GM18498 (cell line): Measurements from ENCODE around the gene MALAT1.
A peak's percentile ranks its signal among the peaks of the same experiment; 100 is the strongest.
"Not testable (repeated sequence)": the region's sequence is repeated elsewhere in the genome, so short reads cannot be mapped to it uniquely, and the experiment has no call there.

Experiments used
- ATAC-seq: cut with Tn5 transposase; IDR thresholded peaks from one replicate; pipeline ENCODE4 v1.9.1; 2021; ENCODE audit warnings: mild to moderate bottlenecking, moderate library complexity; ENCODE audit not compliant: unreplicated experiment

MALAT1 gene

GRCh38 chr11:65498977-65499712 lies at the start of gene MALAT1:
Gene MALAT1 (plus strand): TSS chr11:65499045.
- peak; percentile 39 for ATAC-seq

DNA sequence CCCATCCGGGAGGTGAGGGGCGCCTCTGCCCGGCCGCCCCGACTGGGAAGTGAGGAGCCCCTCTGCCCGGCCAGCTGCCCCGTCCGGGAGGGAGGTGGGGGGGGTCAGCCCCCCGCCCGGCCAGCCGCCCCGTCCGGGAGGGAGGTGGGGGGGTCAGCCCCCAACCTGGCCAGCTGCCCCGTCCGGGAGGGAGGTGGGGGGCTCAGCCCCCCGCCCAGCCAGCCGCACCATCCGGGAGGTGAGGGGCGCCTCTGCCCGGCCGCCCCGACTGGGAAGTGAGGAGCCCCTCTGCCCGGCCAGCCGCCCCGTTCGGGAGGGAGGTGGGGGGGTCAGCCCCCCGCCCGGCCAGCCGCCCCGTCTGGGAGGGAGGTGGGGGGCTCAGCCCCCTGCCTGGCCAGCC lies 47.5 kb upstream of the MALAT1 start:
- ATAC-seq, result not testable (repeated sequence)

DNA sequence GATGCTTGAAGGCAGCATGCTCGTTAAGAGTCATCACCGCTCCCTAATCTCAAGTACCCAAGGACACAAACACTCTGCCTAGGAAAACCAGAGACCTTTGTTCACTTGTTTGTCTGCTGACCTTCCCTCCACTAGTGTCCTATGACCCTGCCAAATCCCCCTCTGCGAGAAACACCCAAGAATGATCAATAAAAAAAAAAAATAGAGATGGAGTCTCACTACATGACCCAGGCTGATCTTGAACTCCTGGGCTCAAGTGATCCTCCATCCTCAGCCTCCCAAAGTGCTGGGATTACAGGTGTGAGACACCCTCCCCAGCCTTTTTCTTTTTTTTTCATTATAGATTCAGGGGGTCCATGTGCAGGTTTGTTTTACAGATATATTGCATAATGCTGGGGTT lies 46.6 kb upstream of the MALAT1 start:
- ATAC-seq, result not testable (repeated sequence)

DNA sequence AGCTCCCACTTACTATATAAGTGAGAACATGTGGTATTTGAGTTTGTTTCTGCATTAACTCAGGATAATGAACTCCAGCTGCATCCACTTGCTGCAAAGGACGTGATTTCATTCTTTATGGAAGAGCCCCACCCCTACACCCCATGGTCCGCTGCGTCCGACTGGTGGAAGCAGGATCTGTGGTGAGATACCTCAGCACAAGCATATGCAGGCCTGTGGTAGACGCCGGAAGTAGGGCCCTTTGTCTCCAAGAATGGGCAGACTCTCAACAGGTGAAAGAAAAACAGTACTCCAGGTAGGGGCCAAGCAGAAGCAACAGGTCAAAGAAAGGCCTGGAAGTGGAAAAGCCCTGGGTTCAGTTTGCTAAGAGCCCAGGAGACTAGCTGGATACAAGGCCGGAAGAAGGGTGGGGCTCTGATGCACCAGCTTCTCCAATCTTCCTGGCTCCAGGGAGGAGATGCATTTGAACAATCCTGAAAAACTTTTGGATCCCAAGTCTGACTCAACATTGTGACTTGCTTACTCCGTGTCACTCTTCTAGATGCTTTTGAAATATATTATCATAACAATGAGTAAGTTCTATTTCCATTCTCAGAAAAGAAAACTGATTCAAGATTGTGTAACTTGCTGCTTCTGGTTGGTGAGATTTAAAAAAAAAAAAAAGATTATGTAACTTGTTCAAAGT lies 45.9 kb upstream of the MALAT1 start:
- ATAC-seq, result no peak

GRCh38 chr11:65454311-65454695 lies 44.5 kb upstream of the MALAT1 start:
- no peak for ATAC-seq

GRCh38 chr11:65454696-65455456 lies 44.0 kb upstream of the MALAT1 start:
- peak; percentile 95 for ATAC-seq

DNA sequence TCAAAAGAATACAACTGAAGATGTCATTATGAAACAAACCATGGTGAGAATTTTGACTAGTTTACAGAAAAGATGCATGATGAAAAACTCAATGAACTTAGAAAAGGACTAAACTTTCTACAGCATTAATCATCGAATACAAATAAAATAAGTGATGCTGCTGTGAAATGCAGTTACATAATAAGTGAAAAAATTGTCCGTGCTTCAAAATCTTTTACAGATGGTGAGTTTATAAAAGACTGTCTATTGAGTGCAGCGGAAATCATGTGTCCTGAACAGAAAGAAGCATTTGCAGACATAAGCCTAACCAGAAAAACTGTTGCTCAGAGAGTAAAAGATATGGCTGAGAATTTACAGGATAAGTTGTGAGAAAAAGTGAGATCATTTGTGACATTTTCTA lies 42.4 kb upstream of the MALAT1 start:
- ATAC-seq, result no peak

- no peak for ATAC-seq
These were observed 39.3 kb upstream of the MALAT1 start for GRCh38 chr11:65459552-65459951.

DNA sequence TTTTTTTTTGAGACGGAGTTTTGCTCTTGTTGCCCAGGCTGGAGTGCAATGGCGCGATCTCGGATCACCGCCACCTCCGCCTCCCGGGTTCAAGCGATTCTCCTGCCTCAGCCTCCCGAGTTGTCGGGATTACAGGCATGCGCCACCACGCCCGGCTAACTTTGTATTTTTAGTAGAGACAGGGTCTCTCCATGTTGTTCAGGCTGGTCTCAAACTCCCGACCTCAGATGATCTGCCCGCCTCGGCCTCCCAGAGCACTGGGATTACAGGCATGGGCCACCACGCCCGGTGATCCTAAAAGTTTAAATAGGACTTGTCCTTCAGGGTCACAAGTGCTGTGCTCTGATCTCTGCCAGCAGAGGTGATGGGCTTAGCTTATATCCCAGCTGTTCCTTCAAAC lies 33.4 kb upstream of the MALAT1 start:
- not testable (repeated sequence) for ATAC-seq

- ATAC-seq, result not testable (repeated sequence)
These were observed 31.5 kb upstream of the MALAT1 start for GRCh38 chr11:65467306-65467705.

DNA sequence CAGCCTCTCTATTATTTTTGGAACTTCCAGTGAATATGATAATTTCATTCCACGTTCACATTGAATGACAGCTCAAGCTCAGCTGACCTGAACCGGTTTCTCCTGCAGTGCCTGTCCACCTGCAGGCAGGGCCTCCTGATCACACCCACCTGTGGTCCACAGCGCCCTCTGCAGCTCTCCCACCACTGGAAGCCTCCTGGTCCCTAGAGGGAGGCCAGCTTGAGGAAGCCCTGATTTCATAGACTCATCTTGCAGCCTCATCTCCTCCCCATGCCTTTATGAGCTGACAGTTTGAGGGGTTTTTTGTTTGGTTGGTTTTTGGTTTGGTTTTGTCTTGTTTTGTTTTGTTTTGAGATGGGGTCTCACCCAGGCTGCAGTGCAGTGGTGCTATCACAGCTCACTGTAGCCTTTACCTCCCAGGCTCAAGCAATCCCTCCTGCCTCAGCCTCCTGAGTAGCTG lies 29.9 kb upstream of the MALAT1 start:
- no peak for ATAC-seq

GRCh38 chr11:65470433-65471049 lies 28.3 kb upstream of the MALAT1 start:
- no peak for ATAC-seq

GRCh38 chr11:65471447-65471891 lies 27.4 kb upstream of the MALAT1 start:
- ATAC-seq, result no peak

- ATAC-seq, result not testable (repeated sequence)
These were observed 26.1 kb upstream of the MALAT1 start for GRCh38 chr11:65472588-65473277.

DNA sequence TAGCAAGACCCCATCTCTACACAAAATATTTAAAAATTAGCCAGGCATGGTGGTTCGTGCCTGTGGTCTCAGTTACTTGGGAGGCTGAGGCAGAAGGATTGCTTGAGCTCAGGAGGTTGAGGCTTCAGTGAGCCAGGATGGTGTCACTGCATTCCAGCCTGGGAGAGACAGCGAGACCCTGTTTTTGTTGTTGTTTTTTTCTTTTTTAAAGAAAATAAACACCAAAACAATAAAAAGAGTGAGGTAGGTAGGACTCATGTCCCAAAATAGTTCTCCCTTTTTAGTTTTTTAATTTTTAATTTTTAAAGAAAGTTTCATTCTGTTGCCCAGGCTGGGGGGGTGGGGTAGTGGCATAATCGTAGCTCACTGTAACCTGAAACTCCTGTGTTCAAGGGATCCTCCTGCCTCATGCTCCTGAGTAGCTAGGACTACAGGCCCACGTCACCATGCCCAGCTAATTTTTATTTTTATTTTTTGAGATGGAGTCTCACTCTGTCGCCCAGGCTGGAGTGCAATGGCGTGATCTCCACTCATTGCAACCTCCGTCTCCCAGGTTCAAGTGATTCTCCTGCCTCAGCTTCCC lies 25.5 kb upstream of the MALAT1 start:
- no peak for ATAC-seq

DNA sequence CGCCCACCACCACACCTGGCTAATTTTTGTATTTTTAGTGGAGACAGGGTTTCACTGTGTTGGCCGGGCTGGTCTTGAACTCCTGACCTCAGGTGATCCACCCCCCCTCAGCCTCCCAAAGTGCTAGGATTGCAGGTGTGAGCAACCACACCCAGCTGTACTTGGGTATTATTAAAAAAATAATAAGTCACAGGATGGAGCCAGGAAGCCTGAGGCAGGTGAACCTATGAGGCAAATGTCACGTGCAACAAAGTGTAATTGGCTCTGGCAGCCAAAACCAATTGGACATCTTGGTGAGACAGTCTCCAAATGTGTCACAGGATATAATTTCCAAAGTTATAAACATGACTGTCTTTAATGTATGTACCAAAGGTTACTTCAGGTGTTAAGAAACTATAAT lies 24.0 kb upstream of the MALAT1 start:
- no peak for ATAC-seq

GRCh38 chr11:65476632-65477148 lies 22.2 kb upstream of the MALAT1 start:
- ATAC-seq, result no peak

- ATAC-seq, result peak; percentile 85
These were observed 21.5 kb upstream of the MALAT1 start for GRCh38 chr11:65477149-65477965.
